ENCODE results near the gene PRDX6.

The PRDX6 gene

GRCh38 chr1:173431304-173432045 lies 45.7 kb upstream of the PRDX6 start:
- Histone ChIP-seq H3K9me3 (ENCODE audit: insufficient read depth, low read depth, low read length) (no peaks in the 10 kb centered on the region), H2AFZ (ENCODE audit: low read length) (no peak overlapping the region), H4K20me1 (ENCODE audit: insufficient read depth, low read length, poor library complexity, severe bottlenecking) (no peaks in the 10 kb centered on the region), H3K27me3 (ENCODE audit: insufficient read depth, low read length, poor library complexity, severe bottlenecking) (no peaks in the 10 kb centered on the region), H3K79me2 (ENCODE audit: insufficient read depth, low read length) (no peaks in the 10 kb centered on the region), H3K36me3 (ENCODE audit: insufficient read depth, low read length) (no peaks in the 10 kb centered on the region), H3K9ac (ENCODE audit: low read depth, low read length, poor library complexity, severe bottlenecking) (no peak overlapping the region), H3K4me2 (ENCODE audit: low read depth, low read length, poor library complexity, severe bottlenecking) (no peak overlapping the region), H3K4me3 (ENCODE audit: low read length, poor library complexity, severe bottlenecking) (no peak overlapping the region), H3F3A (ENCODE audit: low read depth) (no peaks in the 10 kb centered on the region), H3K9me2 (replicated peaks; ENCODE audit: low read depth, low read length) (no peaks in the 10 kb centered on the region), H3K4me1 (ENCODE audit: insufficient read depth, low read length, poor library complexity, severe bottlenecking) (peaks cover 8% of the 10 kb centered on the region)
- peak; percentile 97 for TF ChIP-seq CTCF (conservative IDR thresholded peaks at IDR 0.05; ENCODE audit: low read length)
- TF ChIP-seq EZH2phosphoT487 (IDR thresholded peaks at IDR 0.05; ENCODE audit: borderline replicate concordance): no peak

- Histone ChIP-seq H3K9me2 (replicated peaks; ENCODE audit: low read depth, low read length) (no peaks in the 10 kb centered on the region), H3K4me3 (ENCODE audit: low read length, poor library complexity, severe bottlenecking) (no peak overlapping the region)
These were observed 44.8 kb upstream of the PRDX6 start for GRCh38 chr1:173432331-173432730.

GRCh38 chr1:173433751-173434326 lies 43.3 kb upstream of the PRDX6 start:
- Histone ChIP-seq H3K4me1 (ENCODE audit: insufficient read depth, low read length, poor library complexity, severe bottlenecking) (peaks cover 8% of the 10 kb centered on the region), H2AFZ (ENCODE audit: low read length) (no peak overlapping the region), H3K9me3 (ENCODE audit: insufficient read depth, low read depth, low read length) (no peaks in the 10 kb centered on the region), H3K4me3 (ENCODE audit: low read length, poor library complexity, severe bottlenecking) (no peak overlapping the region), H3K4me2 (ENCODE audit: low read depth, low read length, poor library complexity, severe bottlenecking) (no peak overlapping the region), H3K79me2 (ENCODE audit: insufficient read depth, low read length) (no peaks in the 10 kb centered on the region), H3K9me2 (replicated peaks; ENCODE audit: low read depth, low read length) (no peaks in the 10 kb centered on the region), H3K36me3 (ENCODE audit: insufficient read depth, low read length) (no peaks in the 10 kb centered on the region), H3K27me3 (ENCODE audit: insufficient read depth, low read length, poor library complexity, severe bottlenecking) (no peaks in the 10 kb centered on the region), H3K9ac (ENCODE audit: low read depth, low read length, poor library complexity, severe bottlenecking) (no peak overlapping the region), H3F3A (ENCODE audit: low read depth) (no peaks in the 10 kb centered on the region), H4K20me1 (ENCODE audit: insufficient read depth, low read length, poor library complexity, severe bottlenecking) (no peaks in the 10 kb centered on the region)
- no peak for TF ChIP-seq EZH2phosphoT487 (IDR thresholded peaks at IDR 0.05; ENCODE audit: borderline replicate concordance)

More at GRCh38 chr1:173432331-173432730, 44.8 kb upstream of the PRDX6 start:
- Histone ChIP-seq H2AFZ (ENCODE audit: low read length) (no peak overlapping the region), H4K20me1 (ENCODE audit: insufficient read depth, low read length, poor library complexity, severe bottlenecking) (no peaks in the 10 kb centered on the region), H3K9me3 (ENCODE audit: insufficient read depth, low read depth, low read length) (no peaks in the 10 kb centered on the region), H3K4me1 (ENCODE audit: insufficient read depth, low read length, poor library complexity, severe bottlenecking) (peaks cover 8% of the 10 kb centered on the region), H3K9ac (ENCODE audit: low read depth, low read length, poor library complexity, severe bottlenecking) (no peak overlapping the region), H3K4me2 (ENCODE audit: low read depth, low read length, poor library complexity, severe bottlenecking) (no peak overlapping the region), H3K79me2 (ENCODE audit: insufficient read depth, low read length) (no peaks in the 10 kb centered on the region), H3K36me3 (ENCODE audit: insufficient read depth, low read length) (no peaks in the 10 kb centered on the region), H3F3A (ENCODE audit: low read depth) (no peaks in the 10 kb centered on the region), H3K27me3 (ENCODE audit: insufficient read depth, low read length, poor library complexity, severe bottlenecking) (no peaks in the 10 kb centered on the region)
- TF ChIP-seq EZH2phosphoT487 (IDR thresholded peaks at IDR 0.05; ENCODE audit: borderline replicate concordance): no peak

GRCh38 chr1:173436841-173437428 lies 40.2 kb upstream of the PRDX6 start:
- Histone ChIP-seq H3K4me2 (ENCODE audit: low read depth, low read length, poor library complexity, severe bottlenecking) (no peak overlapping the region), H4K20me1 (ENCODE audit: insufficient read depth, low read length, poor library complexity, severe bottlenecking) (no peaks in the 10 kb centered on the region), H2AFZ (ENCODE audit: low read length) (no peak overlapping the region), H3K79me2 (ENCODE audit: insufficient read depth, low read length) (no peaks in the 10 kb centered on the region), H3K36me3 (ENCODE audit: insufficient read depth, low read length) (no peaks in the 10 kb centered on the region), H3K9me3 (ENCODE audit: insufficient read depth, low read depth, low read length) (no peaks in the 10 kb centered on the region), H3K9ac (ENCODE audit: low read depth, low read length, poor library complexity, severe bottlenecking) (no peak overlapping the region), H3K9me2 (replicated peaks; ENCODE audit: low read depth, low read length) (no peaks in the 10 kb centered on the region), H3K4me1 (ENCODE audit: insufficient read depth, low read length, poor library complexity, severe bottlenecking) (no peaks in the 10 kb centered on the region), H3F3A (ENCODE audit: low read depth) (no peaks in the 10 kb centered on the region), H3K4me3 (ENCODE audit: low read length, poor library complexity, severe bottlenecking) (no peak overlapping the region), H3K27me3 (ENCODE audit: insufficient read depth, low read length, poor library complexity, severe bottlenecking) (no peaks in the 10 kb centered on the region)
- TF ChIP-seq EZH2phosphoT487 (IDR thresholded peaks at IDR 0.05; ENCODE audit: borderline replicate concordance) (no peak), CTCF (conservative IDR thresholded peaks at IDR 0.05; ENCODE audit: low read length) (no peak)

Measured in Loucy (cell line).